NB4 (cell line): Measurements from ENCODE around the gene FAM53A.

Source experiments
- CTCF ChIP-seq: IDR thresholded peaks from one replicate; pipeline ENCODE4 v1.5.1; 2012; ENCODE audit warnings: low read depth, low read length
- POLR2A ChIP-seq: IDR thresholded peaks from 2 replicates; pipeline ENCODE4 v1.6.1; 2011; ENCODE audit warnings: mild to moderate bottlenecking; ENCODE audit not compliant: insufficient read length; ENCODE audit errors: extremely low read depth
- TF ChIP-seq, protein P1 (sequence below): IDR thresholded peaks from 2 replicates; pipeline ENCODE4 v1.6.1; 2011; ENCODE audit warnings: low read depth, low read length

- TF ChIP-seq CTCF (no peak), POLR2A (no peak)
- TF ChIP-seq, protein P1, sequence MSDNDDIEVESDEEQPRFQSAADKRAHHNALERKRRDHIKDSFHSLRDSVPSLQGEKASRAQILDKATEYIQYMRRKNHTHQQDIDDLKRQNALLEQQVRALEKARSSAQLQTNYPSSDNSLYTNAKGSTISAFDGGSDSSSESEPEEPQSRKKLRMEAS: no peak
Measured at GRCh38 chr4:1629699-1630083, 54.4 kb downstream of the FAM53A start.
